Gastroesophageal sphincter (tissue), 3 donors: ENCODE measurements around the gene CYP8B1.

ENCODE experiments used
- CTCF ChIP-seq, 4 experiments: fragments of 200-600 bp in 2 of 4; fragments of 450-650 bp in 2 of 4; sonication (generic) in 1 of 4; IDR thresholded peaks; one replicate each; pipeline ENCODE4 v1.5.1; 2017 to 2019; ENCODE audit warnings: antibody characterized with exemption in 4 of 4, mild to moderate bottlenecking in 2 of 4, moderate library complexity in 2 of 4
- EP300 ChIP-seq: sonication (generic); formaldehyde crosslinking; IDR thresholded peaks from one replicate; pipeline ENCODE4 v1.6.1; 2017; ENCODE audit warnings: antibody characterized with exemption, mild to moderate bottlenecking
- POLR2A ChIP-seq, 2 donors: fragments of 450-650 bp; IDR thresholded peaks; one replicate each; pipeline ENCODE4 v1.6.1; 2017; ENCODE audit warnings: antibody characterized with exemption in 2 of 2, mild to moderate bottlenecking in 2 of 2, moderate library complexity in 1 of 2
- POLR2AphosphoS5 ChIP-seq: sonication (generic); formaldehyde crosslinking; IDR thresholded peaks from one replicate; pipeline ENCODE4 v1.6.1; 2017; ENCODE audit warnings: antibody characterized with exemption

- TF ChIP-seq POLR2A (IDR thresholded peaks at IDR 0.05) (no peak), CTCF (IDR thresholded peaks at IDR 0.05) (no peak), POLR2AphosphoS5 (no peak), EP300 (no peak)
Measured at GRCh38 chr3:42884324-42884723, 8.6 kb upstream of the CYP8B1 start.
